Activated T-cell treated with anti-CD3 and anti-CD28 coated beads for 4 hours (primary cell): ENCODE measurements around the gene SLC52A1.
A peak's percentile ranks its signal among the peaks of the same experiment; 100 is the strongest.

Source experiments
- DNase-seq: peaks from one replicate; pipeline ENCODE4 v3.0.0-alpha.2; 2020

Gene SLC52A1

DNA sequence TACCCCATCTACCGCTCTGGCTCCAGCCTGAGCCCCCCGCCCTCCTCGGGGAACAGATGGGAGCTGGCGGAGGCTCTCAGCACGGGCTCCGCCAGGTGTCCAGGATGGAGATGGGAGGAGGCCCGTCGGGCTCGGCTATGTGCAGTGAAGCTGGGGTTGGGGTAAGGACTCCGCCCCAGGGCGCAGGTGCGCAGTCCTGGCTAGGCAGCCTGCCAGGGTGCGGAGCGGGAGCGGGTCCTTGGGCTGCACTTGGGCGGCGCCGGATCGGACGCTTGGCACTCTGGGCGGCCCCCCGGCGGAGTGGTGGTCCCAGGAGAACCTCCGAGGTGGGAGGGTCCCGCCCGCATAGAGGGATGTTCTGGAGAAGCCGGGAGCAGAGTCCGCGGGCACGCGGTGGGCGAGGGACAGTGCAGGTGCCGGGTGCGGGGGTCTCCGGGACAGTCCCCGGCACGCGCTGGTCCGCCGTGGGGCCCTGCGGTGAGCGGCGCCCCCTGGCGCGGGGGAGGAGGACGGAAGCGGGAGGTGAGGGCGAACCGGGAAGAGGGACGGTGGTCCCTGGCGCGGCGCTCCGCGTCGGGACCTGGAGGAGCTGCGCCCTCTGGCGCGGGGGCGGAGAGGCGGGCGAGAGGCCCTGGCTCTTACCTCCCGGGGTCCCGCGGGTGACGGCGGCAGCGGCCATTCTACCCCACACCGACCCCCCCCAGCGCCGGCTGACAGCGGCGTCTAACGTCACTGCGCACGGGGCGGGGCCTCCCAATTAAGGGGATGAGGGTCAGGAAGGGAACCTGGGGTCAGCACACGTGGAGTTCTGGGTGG is 48.1 kb downstream of the SLC52A1 start, which contains the start of gene CAMTA2:
Gene CAMTA2, minus strand, starts transcription at position 725 of the 816 bp plus-strand sequence. CDS start 1,453 bp downstream, outside the sequence.
- DNase-seq = peak; percentile 85

DNA sequence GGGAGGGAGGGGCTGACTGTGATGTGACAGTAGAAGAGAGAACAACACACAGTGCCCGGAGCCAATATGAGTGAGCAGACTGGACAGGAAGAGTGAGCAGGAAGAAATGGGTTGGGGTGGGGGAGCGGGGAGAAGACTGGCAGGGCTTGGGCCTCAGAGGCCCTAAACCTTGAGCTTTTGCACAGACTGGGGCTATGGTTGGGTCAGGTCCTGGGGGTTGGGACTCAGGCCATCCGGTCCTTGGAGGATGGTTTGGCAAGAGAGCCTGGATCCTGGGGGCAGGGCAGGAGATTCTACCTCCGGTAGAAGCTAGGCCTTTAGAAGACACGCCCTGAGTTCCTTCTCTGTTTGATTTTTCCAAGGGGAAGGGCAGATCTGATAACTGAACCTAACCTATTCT is 48.8 kb downstream of the SLC52A1 start:
- no peak for DNase-seq
